ENCODE results near the gene NISCH. TPM values are rescaled to one million over a fixed set of nuclear protein-coding genes. Genes with fewer than 3 reads are reported as not detected.

The NISCH gene
- total RNA-seq, 6 experiments from 2014 or later: 19.7 to 51.9 (median 30.6) TPM

DNA sequence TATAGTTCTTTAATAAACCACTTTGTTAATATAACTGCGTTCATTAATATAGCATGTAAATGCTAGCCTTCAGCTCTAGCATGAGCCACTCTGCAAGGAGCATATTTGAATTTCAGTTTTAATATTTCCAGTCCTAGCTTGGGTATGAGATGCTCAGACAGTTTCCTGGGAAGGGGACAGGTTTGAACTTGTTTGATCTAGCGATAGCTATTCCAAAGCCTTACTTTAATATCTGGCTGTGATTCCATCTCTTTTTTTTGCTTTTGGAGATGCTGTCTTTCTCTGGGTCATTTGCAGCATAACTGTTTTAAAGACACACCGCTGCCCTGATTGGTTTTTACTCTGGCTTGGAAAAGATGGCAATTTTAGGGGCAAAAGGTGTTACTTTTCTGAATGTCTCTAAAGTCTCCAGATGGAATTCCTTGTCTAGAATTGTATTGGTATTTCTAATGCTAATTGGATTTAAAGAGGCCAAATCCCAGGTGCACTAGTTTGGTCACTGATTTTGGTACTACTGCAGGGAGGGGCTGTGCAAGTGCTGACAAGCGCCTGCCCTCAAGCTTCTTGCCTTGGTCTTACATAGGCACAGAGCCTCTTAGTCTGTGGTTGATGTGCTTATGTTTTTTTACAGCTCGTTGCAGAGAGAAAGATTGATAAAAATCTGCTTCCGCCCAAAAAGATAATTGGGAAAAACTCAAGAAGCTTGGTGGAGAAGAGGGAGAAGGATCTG is 2.8 kb downstream of the NISCH start:
- Histone ChIP-seq H3K4me1 (peaks cover 0 to 15% (median 3%) of the 10 kb centered on the region in 4 donors), H3K4me3 (no peak overlapping the region), H3K9me3 (no peaks in the 10 kb centered on the region), H3K36me3 (peaks cover 0 to 42% (median 9%) of the 10 kb centered on the region in 4 donors), H3K27me3 (no peaks in the 10 kb centered on the region), H3K27ac (no peak overlapping the region)
- DNase-seq (no peak), ATAC-seq (no peak)
- 75% methylated on average over 6 of the region's 6 CpGs for WGBS (ENCODE audit: insufficient coverage, low coverage, low lambda C conversion rate, missing lambda C conversion rate)
- TF ChIP-seq, protein P1, sequence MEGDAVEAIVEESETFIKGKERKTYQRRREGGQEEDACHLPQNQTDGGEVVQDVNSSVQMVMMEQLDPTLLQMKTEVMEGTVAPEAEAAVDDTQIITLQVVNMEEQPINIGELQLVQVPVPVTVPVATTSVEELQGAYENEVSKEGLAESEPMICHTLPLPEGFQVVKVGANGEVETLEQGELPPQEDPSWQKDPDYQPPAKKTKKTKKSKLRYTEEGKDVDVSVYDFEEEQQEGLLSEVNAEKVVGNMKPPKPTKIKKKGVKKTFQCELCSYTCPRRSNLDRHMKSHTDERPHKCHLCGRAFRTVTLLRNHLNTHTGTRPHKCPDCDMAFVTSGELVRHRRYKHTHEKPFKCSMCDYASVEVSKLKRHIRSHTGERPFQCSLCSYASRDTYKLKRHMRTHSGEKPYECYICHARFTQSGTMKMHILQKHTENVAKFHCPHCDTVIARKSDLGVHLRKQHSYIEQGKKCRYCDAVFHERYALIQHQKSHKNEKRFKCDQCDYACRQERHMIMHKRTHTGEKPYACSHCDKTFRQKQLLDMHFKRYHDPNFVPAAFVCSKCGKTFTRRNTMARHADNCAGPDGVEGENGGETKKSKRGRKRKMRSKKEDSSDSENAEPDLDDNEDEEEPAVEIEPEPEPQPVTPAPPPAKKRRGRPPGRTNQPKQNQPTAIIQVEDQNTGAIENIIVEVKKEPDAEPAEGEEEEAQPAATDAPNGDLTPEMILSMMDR (IDR thresholded peaks at IDR 0.05): no peak
- TF ChIP-seq POLR2A (IDR thresholded peaks at IDR 0.05): no peak
- intact Hi-C loops (cut with DNase I): no loop called here

DNA sequence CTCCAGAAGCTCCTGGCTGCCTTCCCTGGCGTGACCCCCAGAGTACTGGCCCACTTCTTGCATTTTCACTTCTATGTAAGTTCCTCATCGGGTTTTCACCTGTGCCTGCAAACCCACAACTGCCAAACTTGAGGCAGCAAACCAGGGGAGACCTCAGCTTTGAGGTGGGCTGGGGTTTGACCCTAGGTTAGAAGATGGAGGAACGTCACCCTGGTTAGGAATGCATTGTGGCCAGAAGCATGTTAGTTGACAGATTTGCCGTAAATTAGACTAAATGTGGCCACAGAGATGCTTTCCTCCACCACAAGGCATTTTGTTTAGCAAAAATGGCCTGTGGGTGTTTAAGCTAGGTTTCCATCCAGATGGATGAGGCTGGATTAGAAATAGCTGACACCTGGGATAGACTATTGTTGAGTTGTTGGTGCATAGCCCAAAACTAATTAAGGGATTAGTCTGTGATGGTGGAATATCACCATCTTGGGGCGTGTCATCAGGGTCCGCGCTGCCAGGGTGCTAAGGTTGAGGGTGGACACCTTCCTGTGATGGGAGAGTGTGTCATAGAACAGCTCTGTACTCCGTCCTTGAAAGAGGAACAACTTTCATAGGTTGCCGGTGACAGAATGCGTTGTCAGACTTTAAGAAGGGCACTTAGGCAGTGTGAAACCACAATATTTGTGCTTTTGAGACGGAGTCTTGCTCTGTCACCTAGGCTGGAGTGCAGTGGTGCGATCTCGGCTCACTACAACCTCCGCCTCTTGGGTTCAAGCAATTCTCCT is 3.6 kb downstream of the NISCH start:
- H3K4me1 ChIP-seq: peaks cover 0 to 15% (median 3%) of the 10 kb centered on the region in 4 donors
- H3K27ac ChIP-seq: no peak overlapping the region
- H3K36me3 ChIP-seq: peaks cover 0 to 45% (median 9%) of the 10 kb centered on the region in 4 donors
- no peaks in the 10 kb centered on the region for H3K9me3 ChIP-seq
- H3K4me3 ChIP-seq: no peak overlapping the region
- intact Hi-C loops (cut with DNase I): no loop called here
- TF ChIP-seq, protein P1 (IDR thresholded peaks at IDR 0.05): no peak
- TF ChIP-seq POLR2A (IDR thresholded peaks at IDR 0.05): no peak
- no peaks in the 10 kb centered on the region for H3K27me3 ChIP-seq
- ATAC-seq (no peak), DNase-seq (no peak)
- WGBS (ENCODE audit: insufficient coverage, low coverage, low lambda C conversion rate, missing lambda C conversion rate): 80% methylated on average over 9 of the region's 14 CpGs

DNA sequence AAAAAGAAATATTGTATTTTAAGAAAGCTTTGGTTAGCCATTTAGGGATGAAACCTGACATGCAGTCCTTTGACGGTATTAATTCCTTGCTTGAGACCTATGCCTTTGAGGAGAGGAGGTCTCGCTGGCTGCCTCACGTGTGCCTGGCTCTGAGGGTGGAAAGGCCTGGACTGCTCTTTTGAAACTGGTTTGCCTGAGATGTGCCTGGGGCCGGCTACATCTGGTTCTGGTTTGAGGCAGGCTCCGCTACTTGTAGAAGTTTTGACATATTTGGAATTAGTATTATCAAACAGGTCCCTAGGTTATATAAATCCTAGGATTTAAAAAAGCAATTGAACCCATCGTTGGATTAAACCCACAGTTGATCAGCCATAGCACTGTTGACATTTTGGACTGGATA is 6.5 kb downstream of the NISCH start:
- no peak for DNase-seq
- intact Hi-C loops (cut with DNase I): no loop called here
- Histone ChIP-seq H3K27me3 (no peaks in the 10 kb centered on the region), H3K4me1 (peaks cover 0 to 2% (median 0%) of the 10 kb centered on the region in 4 donors), H3K36me3 (peaks cover 0 to 47% (median 9%) of the 10 kb centered on the region in 4 donors), H3K4me3 (no peak overlapping the region), H3K9me3 (no peaks in the 10 kb centered on the region), H3K27ac (no peak overlapping the region)
- no peak for ATAC-seq
- TF ChIP-seq, protein P1 (IDR thresholded peaks at IDR 0.05): no peak
- no peak for TF ChIP-seq POLR2A (IDR thresholded peaks at IDR 0.05)
- 85% methylated on average over 6 of the region's 6 CpGs for WGBS (ENCODE audit: insufficient coverage, low coverage, low lambda C conversion rate, missing lambda C conversion rate)

DNA sequence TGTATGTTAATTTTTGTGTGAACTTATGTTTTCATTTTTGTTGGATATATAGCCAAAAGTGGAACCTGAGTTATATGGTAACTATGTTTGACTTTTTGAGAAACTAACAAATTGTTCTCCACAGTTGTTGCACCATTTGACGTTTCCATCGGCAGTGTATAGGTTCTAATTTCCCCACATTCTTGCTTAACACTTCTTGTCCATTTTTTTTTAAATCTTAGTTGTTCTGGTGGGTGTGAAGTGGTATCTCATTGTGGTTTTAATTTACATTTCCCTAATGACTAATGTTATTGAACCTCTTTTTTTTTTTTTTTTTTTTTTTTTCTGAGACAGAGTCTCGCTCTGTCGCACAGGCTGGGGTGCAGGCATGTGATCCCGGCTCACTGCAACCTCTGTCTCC is 8.0 kb downstream of the NISCH start:
- WGBS (ENCODE audit: insufficient coverage, low coverage, low lambda C conversion rate, missing lambda C conversion rate): 87% methylated on average over 5 of the region's 5 CpGs
- TF ChIP-seq, protein P1 (IDR thresholded peaks at IDR 0.05): no peak
- no peak for TF ChIP-seq POLR2A (IDR thresholded peaks at IDR 0.05)
- Histone ChIP-seq H3K4me1 (no peaks in the 10 kb centered on the region), H3K27ac (no peak overlapping the region), H3K27me3 (no peaks in the 10 kb centered on the region), H3K36me3 (peaks cover 0 to 36% (median 6%) of the 10 kb centered on the region in 4 donors), H3K4me3 (no peak overlapping the region), H3K9me3 (no peaks in the 10 kb centered on the region)
- intact Hi-C loops (cut with DNase I): no loop called here
- DNase-seq (no peak), ATAC-seq (no peak)

All from right lobe of liver (tissue), 6 donors.